Esophagus muscularis mucosa (tissue), 4 donors: ENCODE measurements around the gene CBX2. TPM values are rescaled to one million over a fixed set of nuclear protein-coding genes. Genes with fewer than 3 reads are reported as not detected.
A peak's percentile ranks its signal among the peaks of the same experiment; 100 is the strongest.

Experiments
- DNase-seq: peaks from one replicate; pipeline ENCODE4 v3.0.0-alpha.2; 2017; ENCODE audit errors: extremely low spot score
- H3K27ac ChIP-seq, 4 donors: fragments of 200-600 bp; sonication (generic); replicated peaks in 1 of 4; 1 replicate in 3 of 4; 2 replicates in 1 of 4; pipeline ENCODE4 v1.5.1; 2016 to 2019; ENCODE audit warnings: mild to moderate bottlenecking in 1 of 4
- H3K27me3 ChIP-seq, 4 donors: fragments of 200-600 bp; sonication (generic); one replicate each; pipeline versions ENCODE4 v1.5.1 to v1.6.0; 2016 to 2019
- H3K36me3 ChIP-seq, 4 donors: fragments of 200-600 bp; sonication (generic); one replicate each; pipeline ENCODE4 v1.5.1; 2016 to 2019
- H3K4me1 ChIP-seq, 4 donors: fragments of 200-600 bp; sonication (generic); one replicate each; pipeline ENCODE4 v1.5.1; 2016 to 2019
- H3K4me3 ChIP-seq, 4 donors: fragments of 200-600 bp; sonication (generic); 1 replicate in 2 of 4; 2 replicates in 2 of 4; pipeline ENCODE4 v1.5.1; 2016 to 2019; ENCODE audit warnings: mild to moderate bottlenecking in 4 of 4, moderate library complexity in 1 of 4
- H3K9me3 ChIP-seq, 4 donors: fragments of 200-600 bp; sonication (generic); 1 replicate in 3 of 4; 2 replicates in 1 of 4; pipeline ENCODE4 v1.5.1; 2016 to 2019
- CTCF ChIP-seq, 3 experiments: fragments of 200-600 bp in 2 of 3; fragments of 450-650 bp in 1 of 3; sonication (generic) in 2 of 3; IDR thresholded peaks; one replicate each; pipeline ENCODE4 v1.5.1; 2017 to 2019; ENCODE audit warnings: antibody characterized with exemption in 3 of 3, mild to moderate bottlenecking in 2 of 3, moderate library complexity in 1 of 3
- EP300 ChIP-seq: sonication (generic); formaldehyde crosslinking; IDR thresholded peaks from one replicate; pipeline ENCODE4 v1.6.1; 2017; ENCODE audit warnings: antibody characterized with exemption
- POLR2A ChIP-seq: fragments of 450-650 bp; IDR thresholded peaks from one replicate; pipeline ENCODE4 v1.6.1; 2017; ENCODE audit warnings: antibody characterized with exemption, moderate library complexity, mild to moderate bottlenecking, low read depth
- POLR2AphosphoS5 ChIP-seq, 2 donors: sonication (generic); formaldehyde crosslinking; IDR thresholded peaks; one replicate each; pipeline ENCODE4 v1.6.1; 2017; ENCODE audit warnings: antibody characterized with exemption in 2 of 2
- WGBS: methylation state at CpG from one replicate; pipeline ENCODE4 v1.1.5; 2018; 5-methylcytosine and 5-hydroxymethylcytosine counted together
- intact Hi-C: fragments of 100-400 bp; cut with DNase I; formaldehyde crosslinking; loops from one replicate; pipeline ENCODE4 v1.15.1; 2023
- total RNA-seq, 4 donors: library from RNA; depleted of rRNA; stranded (reverse); fragments of >200 nt; gene quantifications; one replicate each; pipeline versions ENCODE4 v1.1.0 to v1.2.1, GENCODE V29; 2016

CBX2 gene
- total RNA-seq, 4 donors from 2014 or later = 0.66 to 2.8 (median 1.5) TPM

- WGBS = 35% methylated on average over 22 of the region's 22 CpGs
- no peak overlapping the region for H3K27ac ChIP-seq
- intact Hi-C loops = no loop called here
- no peak overlapping the region for H3K4me3 ChIP-seq
- no peaks in the 10 kb centered on the region for H3K36me3 ChIP-seq
- H3K4me1 ChIP-seq = peaks cover 37 to 52% (median 45%) of the 10 kb centered on the region in 4 donors
- no peak for DNase-seq
- H3K27me3 ChIP-seq = peaks cover 64 to 100% (median 96%) of the 10 kb centered on the region in 4 donors
- TF ChIP-seq CTCF (IDR thresholded peaks at IDR 0.05) (no peak), POLR2AphosphoS5 (IDR thresholded peaks at IDR 0.05) (no peak), EP300 (no peak), POLR2A (no peak)
- no peaks in the 10 kb centered on the region for H3K9me3 ChIP-seq
Measured at GRCh38 chr17:79804856-79805696, 27.1 kb downstream of the CBX2 start.

- Histone ChIP-seq H3K36me3 (no peaks in the 10 kb centered on the region), H3K4me3 (no peak overlapping the region), H3K4me1 (peaks cover 39 to 52% (median 45%) of the 10 kb centered on the region in 4 donors), H3K27me3 (peaks cover 64 to 100% (median 96%) of the 10 kb centered on the region in 4 donors), H3K27ac (no peak overlapping the region), H3K9me3 (no peaks in the 10 kb centered on the region)
- intact Hi-C loops = no loop called here
- no peak for DNase-seq
- 28% methylated on average over 4 of the region's 4 CpGs for WGBS
- TF ChIP-seq POLR2A = no peak
- no peak for TF ChIP-seq POLR2AphosphoS5 (IDR thresholded peaks at IDR 0.05)
- TF ChIP-seq CTCF (IDR thresholded peaks at IDR 0.05) = no peak
- TF ChIP-seq EP300 = no peak
Measured at GRCh38 chr17:79806446-79806760, 28.5 kb downstream of the CBX2 start.

GRCh38 chr17:79806863-79807720 is 29.1 kb downstream of the CBX2 start:
- H3K36me3 ChIP-seq = no peaks in the 10 kb centered on the region
- peaks cover 41 to 58% (median 51%) of the 10 kb centered on the region in 4 donors for H3K4me1 ChIP-seq
- H3K27ac ChIP-seq = no peak overlapping the region
- 53% methylated on average over 10 of the region's 13 CpGs for WGBS
- peaks cover 63 to 100% (median 96%) of the 10 kb centered on the region in 4 donors for H3K27me3 ChIP-seq
- no peak for DNase-seq
- no peaks in the 10 kb centered on the region for H3K9me3 ChIP-seq
- intact Hi-C loops = no loop called here
- no peak for TF ChIP-seq CTCF (IDR thresholded peaks at IDR 0.05)
- TF ChIP-seq POLR2A = no peak
- no peak for TF ChIP-seq POLR2AphosphoS5 (IDR thresholded peaks at IDR 0.05)
- no peak overlapping the region for H3K4me3 ChIP-seq

- peaks cover 53 to 100% (median 91%) of the 10 kb centered on the region in 4 donors for H3K27me3 ChIP-seq
- no peaks in the 10 kb centered on the region for H3K36me3 ChIP-seq
- H3K27ac ChIP-seq = no peak overlapping the region
- H3K4me3 ChIP-seq = no peak overlapping the region
- peaks cover 36 to 58% (median 51%) of the 10 kb centered on the region in 4 donors for H3K4me1 ChIP-seq
- no peak for DNase-seq
- TF ChIP-seq EP300 (no peak), CTCF (IDR thresholded peaks at IDR 0.05) (peak in 2 of 3 experiments; percentile 28 to 37), POLR2A (no peak), POLR2AphosphoS5 (IDR thresholded peaks at IDR 0.05) (no peak)
- 46% methylated on average over 19 of the region's 20 CpGs for WGBS
- intact Hi-C loops = no loop called here
- no peaks in the 10 kb centered on the region for H3K9me3 ChIP-seq
Measured at GRCh38 chr17:79808763-79809529, 31.0 kb downstream of the CBX2 start.
